ENCODE data around the gene SLIT1. TPM values are rescaled to one million over a fixed set of nuclear protein-coding genes. Genes with fewer than 3 reads are reported as not detected.

Gene SLIT1
- total and polyA plus RNA-seq, 2 experiments from 2014 or later = not detected

DNA sequence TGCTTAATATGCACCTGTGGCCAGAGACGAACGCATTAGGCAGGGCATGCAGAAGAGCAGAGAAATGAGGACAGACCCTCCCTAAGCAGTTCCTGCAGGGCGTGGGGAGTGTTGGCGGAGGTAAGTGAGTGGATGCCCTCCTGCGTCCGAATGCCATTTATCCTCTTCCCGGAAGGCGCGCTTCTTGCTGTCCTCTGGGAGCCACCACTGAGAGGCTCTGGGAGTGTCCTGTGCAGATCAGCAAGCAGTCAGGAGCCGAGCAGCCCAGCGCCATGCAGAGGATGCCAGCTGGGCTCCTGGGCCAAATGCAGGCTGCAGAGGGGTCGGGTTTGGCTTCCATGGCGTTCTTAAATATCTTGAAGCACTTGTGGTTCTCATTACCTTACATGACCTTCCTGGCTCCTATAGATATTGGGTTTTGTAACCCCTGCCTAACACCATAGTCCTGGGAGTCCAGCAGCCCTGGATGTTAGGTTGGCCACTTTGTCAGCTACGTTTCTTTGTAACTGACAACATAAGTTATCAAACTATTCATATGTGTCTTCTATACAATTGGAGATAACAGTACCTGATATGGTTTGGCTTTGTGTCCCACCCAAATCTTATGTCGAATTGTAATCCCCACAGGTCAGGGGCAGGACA, 30.0 kb upstream of the SLIT1 start:
- Histone ChIP-seq H3K27ac (no peak overlapping the region), H3K9me3 (ENCODE audit: low read depth) (no peaks in the 10 kb centered on the region), H3K9me2 (ENCODE audit: insufficient read depth) (no peaks in the 10 kb centered on the region), H3K27me3 (replicated peaks; ENCODE audit: insufficient read depth) (no peaks in the 10 kb centered on the region), H3K4me2 (ENCODE audit: unreplicated experiment) (no peak overlapping the region), H2AFZ (no peak overlapping the region), H4K20me1 (ENCODE audit: insufficient read depth) (no peaks in the 10 kb centered on the region), H3K4me3 (no peak overlapping the region), H3F3A (ENCODE audit: insufficient read depth) (peaks cover 19% of the 10 kb centered on the region), H3K4me1 (ENCODE audit: insufficient read depth) (peaks cover 12% of the 10 kb centered on the region), H3K9ac (no peak overlapping the region), H3K36me3 (ENCODE audit: low read depth) (no peaks in the 10 kb centered on the region), H3K79me2 (ENCODE audit: insufficient read depth) (no peaks in the 10 kb centered on the region)
- TF ChIP-seq EZH2 (IDR thresholded peaks at IDR 0.05; ENCODE audit: insufficient read depth, poor library complexity, severe bottlenecking) = no peak
- TF ChIP-seq EZH2phosphoT487 (IDR thresholded peaks at IDR 0.05; ENCODE audit: insufficient read depth, low read depth) = no peak
- in situ Hi-C loops (cut with MboI) = loop anchor here (25.0 kb wide), 1 partner anchor 828 kb away; no protein-coding TSS in a partner anchor
- DNase-seq = no peak
- 83 to 84% methylated on average over 15 of the region's 15 CpGs for WGBS, 2 experiments (ENCODE audit: low coverage in 1 of 2, low lambda C conversion rate in 2 of 2, missing lambda C conversion rate in 2 of 2)

DNA sequence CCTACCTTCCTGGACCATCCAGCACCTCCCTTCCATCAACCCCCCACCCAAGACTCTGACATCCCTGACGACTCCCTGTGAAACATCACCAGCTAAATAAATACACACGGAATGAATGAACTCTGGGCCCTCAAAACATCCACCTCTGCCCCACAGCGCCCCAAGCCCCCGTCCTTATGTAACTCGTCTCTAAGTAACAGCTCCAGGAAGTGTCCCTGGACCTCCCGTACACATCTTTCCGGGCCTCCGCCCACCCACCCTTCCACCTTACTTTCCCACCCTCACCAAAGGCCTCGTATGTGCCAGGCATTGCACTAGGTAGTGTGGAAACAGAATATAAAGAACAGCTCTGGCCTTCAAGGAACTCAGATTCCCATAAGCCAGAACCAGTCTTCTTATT, 27.7 kb upstream of the SLIT1 start:
- WGBS, 2 experiments (ENCODE audit: low coverage in 1 of 2, low lambda C conversion rate in 2 of 2, missing lambda C conversion rate in 2 of 2) = 40 to 46% methylated on average over 9 of the region's 9 CpGs
- TF ChIP-seq EZH2phosphoT487 (IDR thresholded peaks at IDR 0.05; ENCODE audit: insufficient read depth, low read depth) = no peak
- no peak for TF ChIP-seq EZH2 (IDR thresholded peaks at IDR 0.05; ENCODE audit: insufficient read depth, poor library complexity, severe bottlenecking)
- in situ Hi-C loops (cut with MboI) = loop anchor here (25.0 kb wide), 1 partner anchor 826 kb away; no protein-coding TSS in a partner anchor

DNA sequence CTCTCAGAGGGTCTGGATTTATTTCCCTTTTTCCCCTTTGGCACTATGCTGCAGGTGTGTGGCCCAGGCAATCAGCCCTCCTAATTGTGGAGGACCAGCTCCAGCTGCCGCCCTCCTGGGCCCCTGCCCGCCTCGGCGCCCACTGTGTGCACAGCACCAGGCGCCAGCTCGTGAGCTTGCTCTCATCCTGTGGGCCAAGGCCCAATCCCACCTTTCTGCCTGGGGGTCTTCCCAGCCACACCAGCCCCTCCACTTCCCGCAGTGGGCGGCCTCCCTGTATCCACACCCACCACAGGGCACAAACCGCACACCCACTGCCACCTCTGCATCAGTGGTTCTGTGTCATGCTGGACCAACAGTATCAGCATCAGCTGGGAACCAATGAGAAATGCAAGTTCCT, 25.5 kb upstream of the SLIT1 start:
- Histone ChIP-seq H3K4me1 (ENCODE audit: insufficient read depth) (no peaks in the 10 kb centered on the region), H3K4me2 (ENCODE audit: unreplicated experiment) (no peak overlapping the region), H2AFZ (no peak overlapping the region), H3K36me3 (ENCODE audit: low read depth) (no peaks in the 10 kb centered on the region), H3K27me3 (replicated peaks; ENCODE audit: insufficient read depth) (0 out of 2 replicates have a peak, but pooled peaks cover 14% of the 10 kb centered on the region), H3K4me3 (no peak overlapping the region), H3K9ac (no peak overlapping the region), H3K27ac (no peak overlapping the region), H4K20me1 (ENCODE audit: insufficient read depth) (no peaks in the 10 kb centered on the region), H3K9me2 (ENCODE audit: insufficient read depth) (no peaks in the 10 kb centered on the region), H3K9me3 (ENCODE audit: low read depth) (no peaks in the 10 kb centered on the region), H3K79me2 (ENCODE audit: insufficient read depth) (no peaks in the 10 kb centered on the region), H3F3A (ENCODE audit: insufficient read depth) (no peaks in the 10 kb centered on the region)
- in situ Hi-C loops (cut with MboI) = loop anchor here (25.0 kb wide), 1 partner anchor 824 kb away; no protein-coding TSS in a partner anchor
- no peak for TF ChIP-seq EZH2phosphoT487 (IDR thresholded peaks at IDR 0.05; ENCODE audit: insufficient read depth, low read depth)
- no peak for TF ChIP-seq EZH2 (IDR thresholded peaks at IDR 0.05; ENCODE audit: insufficient read depth, poor library complexity, severe bottlenecking)
- DNase-seq = no peak
- 81 to 92% methylated on average over 9 of the region's 9 CpGs for WGBS, 2 experiments (ENCODE audit: low coverage in 1 of 2, low lambda C conversion rate in 2 of 2, missing lambda C conversion rate in 2 of 2)

More for the DNA sequence above, 27.7 kb upstream of the SLIT1 start:
- H3K4me3 ChIP-seq = no peak overlapping the region
- H4K20me1 ChIP-seq (ENCODE audit: insufficient read depth) = no peaks in the 10 kb centered on the region
- no peaks in the 10 kb centered on the region for H3K36me3 ChIP-seq (ENCODE audit: low read depth)
- H3F3A ChIP-seq (ENCODE audit: insufficient read depth) = peaks cover 12% of the 10 kb centered on the region
- DNase-seq = no peak
- H3K4me2 ChIP-seq (ENCODE audit: unreplicated experiment) = no peak overlapping the region
- peaks cover 10% of the 10 kb centered on the region for H3K4me1 ChIP-seq (ENCODE audit: insufficient read depth)
- no peaks in the 10 kb centered on the region for H3K9me2 ChIP-seq (ENCODE audit: insufficient read depth)
- no peaks in the 10 kb centered on the region for H3K79me2 ChIP-seq (ENCODE audit: insufficient read depth)
- 0 out of 2 replicates have a peak, but pooled peaks cover 4% of the 10 kb centered on the region for H3K27me3 ChIP-seq (replicated peaks; ENCODE audit: insufficient read depth)
- H3K9ac ChIP-seq = no peak overlapping the region
- no peak overlapping the region for H2AFZ ChIP-seq
- no peaks in the 10 kb centered on the region for H3K9me3 ChIP-seq (ENCODE audit: low read depth)
- H3K27ac ChIP-seq = no peak overlapping the region

DNA sequence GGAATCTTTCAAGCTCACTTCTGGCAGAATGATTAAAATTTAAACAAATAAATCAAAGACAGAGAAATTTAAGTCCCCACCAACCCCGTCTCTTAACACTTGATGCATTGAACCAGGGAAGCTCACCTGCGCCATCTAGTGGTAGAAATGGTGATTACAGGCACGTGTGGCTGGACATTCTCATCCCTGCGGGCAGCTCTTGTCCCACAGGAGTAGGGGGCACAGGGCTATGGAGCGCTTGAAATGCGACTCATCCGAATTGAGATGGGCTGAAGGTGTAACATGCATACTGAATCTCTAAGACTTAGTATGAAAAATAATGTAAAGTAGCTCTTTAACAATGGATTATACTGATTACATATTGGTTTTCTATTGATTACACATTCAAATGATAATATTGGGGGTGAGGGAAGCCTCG, 24.8 kb upstream of the SLIT1 start:
- Histone ChIP-seq H3F3A (ENCODE audit: insufficient read depth) (no peaks in the 10 kb centered on the region), H3K27me3 (replicated peaks; ENCODE audit: insufficient read depth) (0 out of 2 replicates have a peak, but pooled peaks cover 14% of the 10 kb centered on the region), H3K27ac (no peak overlapping the region), H3K9me2 (ENCODE audit: insufficient read depth) (no peaks in the 10 kb centered on the region), H3K36me3 (ENCODE audit: low read depth) (no peaks in the 10 kb centered on the region), H2AFZ (no peak overlapping the region), H3K9me3 (ENCODE audit: low read depth) (no peaks in the 10 kb centered on the region), H3K4me2 (ENCODE audit: unreplicated experiment) (no peak overlapping the region), H3K9ac (no peak overlapping the region), H3K79me2 (ENCODE audit: insufficient read depth) (no peaks in the 10 kb centered on the region), H3K4me3 (no peak overlapping the region), H3K4me1 (ENCODE audit: insufficient read depth) (no peaks in the 10 kb centered on the region), H4K20me1 (ENCODE audit: insufficient read depth) (no peaks in the 10 kb centered on the region)
- in situ Hi-C loops (cut with MboI) = loop anchor here (25.0 kb wide), 1 partner anchor 823 kb away; no protein-coding TSS in a partner anchor
- no peak for TF ChIP-seq EZH2 (IDR thresholded peaks at IDR 0.05; ENCODE audit: insufficient read depth, poor library complexity, severe bottlenecking)
- no peak for TF ChIP-seq EZH2phosphoT487 (IDR thresholded peaks at IDR 0.05; ENCODE audit: insufficient read depth, low read depth)
- WGBS, 2 experiments (ENCODE audit: low coverage in 1 of 2, low lambda C conversion rate in 2 of 2, missing lambda C conversion rate in 2 of 2) = 2 to 4% methylated on average over 8 of the region's 8 CpGs
- peak; percentile 56 for DNase-seq

All from GM23248 (cell line).